GM12873 (cell line): ENCODE results near the gene HNF4A.

Source experiments
- CTCF ChIP-seq: IDR thresholded peaks from 2 replicates; pipeline ENCODE4 v1.5.1; 2012; ENCODE audit warnings: low read depth, mild to moderate bottlenecking, moderate library complexity, low read length, control low read depth; ENCODE audit not compliant: insufficient read depth; ENCODE audit errors: missing control alignments

The HNF4A gene

GRCh38 chr20:44324343-44324742 is 31.2 kb upstream of the HNF4A start:
- TF ChIP-seq CTCF: no peak

- TF ChIP-seq CTCF: no peak
Measured at GRCh38 chr20:44326391-44327159, 28.9 kb upstream of the HNF4A start.

GRCh38 chr20:44328428-44328827 is 27.1 kb upstream of the HNF4A start:
- TF ChIP-seq CTCF: no peak

GRCh38 chr20:44331201-44331600 is 24.3 kb upstream of the HNF4A start:
- no peak for TF ChIP-seq CTCF

- TF ChIP-seq CTCF: no peak
Measured at GRCh38 chr20:44334306-44334705, 21.2 kb upstream of the HNF4A start.

- no peak for TF ChIP-seq CTCF
Measured at GRCh38 chr20:44334709-44335108, 20.8 kb upstream of the HNF4A start.

- no peak for TF ChIP-seq CTCF
Measured at GRCh38 chr20:44335675-44336074, 19.8 kb upstream of the HNF4A start.
